ENCODE measurements around the gene DVL3. TPM values are rescaled to one million over a fixed set of nuclear protein-coding genes. Genes with fewer than 3 reads are reported as not detected.
A peak's percentile ranks its signal among the peaks of the same experiment; 100 is the strongest.

The DVL3 gene
- total and polyA plus RNA-seq, 10 of the 15 experiments (the other 5 are each of a cell fraction or from before 2014, with no cell fraction given), result 2.2 to 39.7 (median 14.5) TPM

GRCh38 chr3:184154885-184155643 is at the start of gene DVL3 (continued):
- no peak for TF ChIP-seq ZBTB40 (IDR thresholded peaks at IDR 0.05; ENCODE audit: borderline replicate concordance)
- no peak for TF ChIP-seq ETV6 (conservative IDR thresholded peaks at IDR 0.05 in 1 of 2, IDR thresholded peaks at IDR 0.05 in 1 of 2; ENCODE audit: borderline replicate concordance in 1 of 2, low read depth in 1 of 2)
- TF ChIP-seq SMAD5 (IDR thresholded peaks at IDR 0.05; ENCODE audit: low read depth), result no peak
- no peak for TF ChIP-seq SMARCA5 (IDR thresholded peaks at IDR 0.05)
- no peak for TF ChIP-seq NFIC (IDR thresholded peaks at IDR 0.05; ENCODE audit: low read depth, low read length)
- TF ChIP-seq MYC (IDR thresholded peaks at IDR 0.05; ENCODE audit: insufficient read depth, insufficient read length, insufficient replicate concordance, low read length, severe bottlenecking), result no peak
- TF ChIP-seq NBN (IDR thresholded peaks at IDR 0.05), result no peak
- TF ChIP-seq ZNF274 (IDR thresholded peaks at IDR 0.05; ENCODE audit: insufficient read depth, insufficient read length), result no peak
- no peak for TF ChIP-seq TBL1XR1 (IDR thresholded peaks at IDR 0.05; ENCODE audit: low read depth, low read length)
- TF ChIP-seq SIX5 (IDR thresholded peaks at IDR 0.05; ENCODE audit: low read depth, low read length, severe bottlenecking), result no peak
- TF ChIP-seq IRF5 (IDR thresholded peaks at IDR 0.05; ENCODE audit: borderline replicate concordance), result no peak
- TF ChIP-seq RB1 (IDR thresholded peaks at IDR 0.05; ENCODE audit: borderline replicate concordance), result peak; percentile 77; the same call in 1 of the 2 replicates
- no peak for TF ChIP-seq ZSCAN29 (IDR thresholded peaks at IDR 0.05)
- no peak for TF ChIP-seq SPI1 (IDR thresholded peaks at IDR 0.05; ENCODE audit: borderline replicate concordance, insufficient read depth, low read depth, low read length)
- peak; percentile 38; the same call in 1 of the 2 replicates for TF ChIP-seq NR2F1 (conservative IDR thresholded peaks at IDR 0.05)
- no peak for TF ChIP-seq PAX8 (IDR thresholded peaks at IDR 0.05)
- no peak for TF ChIP-seq PML (IDR thresholded peaks at IDR 0.05; ENCODE audit: low read length)
- 0 out of 2 replicates have a peak, but pooled peaks have one; percentile 29 for TF ChIP-seq GABPA (IDR thresholded peaks at IDR 0.05; ENCODE audit: low read depth)
- TF ChIP-seq STAT1 (conservative IDR thresholded peaks at IDR 0.05), result no peak
- TF ChIP-seq SREBF1 (IDR thresholded peaks at IDR 0.05; ENCODE audit: low read length), result no peak
- no peak for TF ChIP-seq ZNF384 (IDR thresholded peaks at IDR 0.05; ENCODE audit: borderline replicate concordance, low read depth, low read length)
- no peak for TF ChIP-seq SMC3 (IDR thresholded peaks at IDR 0.05; ENCODE audit: borderline replicate concordance, low read length)
- TF ChIP-seq CHD4 (IDR thresholded peaks at IDR 0.05), result no peak
- no peak; the same call in 1 of the 2 replicates for TF ChIP-seq LARP7 (IDR thresholded peaks at IDR 0.05)
- TF ChIP-seq CBX3 (IDR thresholded peaks at IDR 0.05; ENCODE audit: borderline replicate concordance, low read depth), result no peak
- TF ChIP-seq PAX5 (IDR thresholded peaks at IDR 0.05; ENCODE audit: borderline replicate concordance, low read depth, low read length), result no peak
